ENCODE data around the gene ZBTB5.
"Not testable (repeated sequence)": the region's sequence is repeated elsewhere in the genome, so short reads cannot be mapped to it uniquely, and the experiment has no call there.

Gene ZBTB5

GRCh38 chr9:37449862-37450632, 15.2 kb downstream of the ZBTB5 start:
- DNase-seq (ENCODE audit: low read depth in 2 of 2): no peak

GRCh38 chr9:37447111-37447510, 18.1 kb downstream of the ZBTB5 start:
- no peak for DNase-seq (ENCODE audit: low read depth in 2 of 2)

GRCh38 chr9:37446401-37446800, 18.8 kb downstream of the ZBTB5 start:
- no peak for DNase-seq (ENCODE audit: low read depth in 2 of 2)

GRCh38 chr9:37445832-37446231, 19.4 kb downstream of the ZBTB5 start:
- DNase-seq (ENCODE audit: low read depth in 2 of 2): no peak

GRCh38 chr9:37444890-37445289, 20.4 kb downstream of the ZBTB5 start:
- no peak for DNase-seq (ENCODE audit: low read depth in 2 of 2)

- DNase-seq (ENCODE audit: low read depth in 2 of 2): no peak
Measured at GRCh38 chr9:37443566-37443965, 21.7 kb downstream of the ZBTB5 start.

GRCh38 chr9:37442556-37442955, 22.7 kb downstream of the ZBTB5 start:
- DNase-seq (ENCODE audit: low read depth in 2 of 2): no peak

GRCh38 chr9:37441776-37442370, 23.4 kb downstream of the ZBTB5 start:
- DNase-seq (ENCODE audit: low read depth in 2 of 2): no peak

- no peak for DNase-seq (ENCODE audit: low read depth in 2 of 2)
Measured at GRCh38 chr9:37438359-37438758, 26.9 kb downstream of the ZBTB5 start.

- no peak for DNase-seq (ENCODE audit: low read depth in 2 of 2)
Measured at GRCh38 chr9:37437621-37438020, 27.6 kb downstream of the ZBTB5 start.

- no peak for DNase-seq (ENCODE audit: low read depth in 2 of 2)
Measured at GRCh38 chr9:37437010-37437409, 28.2 kb downstream of the ZBTB5 start.

- DNase-seq (ENCODE audit: low read depth in 2 of 2): no peak
Measured at GRCh38 chr9:37436540-37436939, 28.7 kb downstream of the ZBTB5 start.

- no peak for DNase-seq (ENCODE audit: low read depth in 2 of 2)
Measured at GRCh38 chr9:37433867-37434371, 31.3 kb downstream of the ZBTB5 start.

GRCh38 chr9:37432020-37432419, 33.2 kb downstream of the ZBTB5 start:
- DNase-seq (ENCODE audit: low read depth in 2 of 2): no peak

GRCh38 chr9:37430841-37431597, 34.2 kb downstream of the ZBTB5 start:
- no peak for DNase-seq (ENCODE audit: low read depth in 2 of 2)

- DNase-seq (ENCODE audit: low read depth in 2 of 2): no peak
Measured at GRCh38 chr9:37429441-37430285, 35.6 kb downstream of the ZBTB5 start.

- no peak for DNase-seq (ENCODE audit: low read depth in 2 of 2)
Measured at GRCh38 chr9:37428345-37428744, 36.9 kb downstream of the ZBTB5 start.

GRCh38 chr9:37426846-37427245, 38.4 kb downstream of the ZBTB5 start:
- no peak for DNase-seq (ENCODE audit: low read depth in 2 of 2)

- not testable (repeated sequence) for DNase-seq (ENCODE audit: low read depth in 2 of 2)
Measured at GRCh38 chr9:37426431-37426830, 38.8 kb downstream of the ZBTB5 start.

- no peak for DNase-seq (ENCODE audit: low read depth in 2 of 2)
Measured at GRCh38 chr9:37425298-37425752, 39.9 kb downstream of the ZBTB5 start.

- DNase-seq (ENCODE audit: low read depth in 2 of 2): no peak
Measured at GRCh38 chr9:37424686-37425297, 40.5 kb downstream of the ZBTB5 start.
